ENCODE data around the gene OLIG2. TPM values are rescaled to one million over a fixed set of nuclear protein-coding genes. Genes with fewer than 3 reads are reported as not detected.

The OLIG2 gene
- total and polyA plus RNA-seq, 2 of the 4 experiments (the other 2 are of a cell fraction) = not detected

GRCh38 chr21:33013626-33014025 lies 12.1 kb upstream of the OLIG2 start:
- no CpG with 5 or more reads among the region's 3 CpGs for WGBS, 2 experiments (ENCODE audit: extremely low coverage in 2 of 2, insufficient read length in 1 of 2)
- no peak overlapping the region for H3K4me2 ChIP-seq (ENCODE audit: low read depth, low read length)
- CTCF ChIA-PET = no interaction called here
- H2AK5ac ChIP-seq (ENCODE audit: low read depth, low read length) = no peak overlapping the region
- no peak overlapping the region for H3K4ac ChIP-seq (ENCODE audit: low read depth, low read length)
- no peak overlapping the region for H3K9ac ChIP-seq (ENCODE audit: low read depth, low read length)
- no peak overlapping the region for H4K8ac ChIP-seq (ENCODE audit: low read depth in 2 of 2, low read length in 2 of 2)
- no peak overlapping the region for H3K18ac ChIP-seq (ENCODE audit: low read depth, low read length)
- ATAC-seq (ENCODE audit: low read depth) (no peak), DNase-seq (no peak)
- POLR2A ChIA-PET (ENCODE audit: unreplicated experiment) = no interaction called here
- H3K56ac ChIP-seq (ENCODE audit: extremely low read depth, insufficient read depth, low read length) = no peak overlapping the region
- H2BK15ac ChIP-seq (ENCODE audit: low read depth, low read length) = no peak overlapping the region
- H3K27me3 ChIP-seq (ENCODE audit: control insufficient read depth, insufficient read depth, low read length) = peaks cover 27% of the 10 kb centered on the region
- no peak overlapping the region for H2BK5ac ChIP-seq (ENCODE audit: low read depth, low read length, poor library complexity, severe bottlenecking)
- H4K91ac ChIP-seq (ENCODE audit: insufficient read depth, low read depth, low read length) = no peak overlapping the region
- H4K20me1 ChIP-seq (ENCODE audit: insufficient read depth, low read length) = no peaks in the 10 kb centered on the region
- BruUV-seq (replicated peaks) = no TSS peak
- H2BK20ac ChIP-seq (ENCODE audit: low read depth, low read length) = no peak overlapping the region
- H3K79me1 ChIP-seq (ENCODE audit: low read depth in 1 of 2, low read length in 2 of 2) = no peaks in the 10 kb centered on the region
- intact Hi-C loops (cut with micrococcal nuclease) = no loop called here
- H3K23ac ChIP-seq (ENCODE audit: low read depth, low read length) = no peak overlapping the region
- H3K9me1 ChIP-seq (ENCODE audit: insufficient read depth, low read length) = no peaks in the 10 kb centered on the region
- TF ChIP-seq RCOR1 (IDR thresholded peaks at IDR 0.05; ENCODE audit: insufficient replicate concordance, low read length) = no peak
- TF ChIP-seq, protein P1, sequence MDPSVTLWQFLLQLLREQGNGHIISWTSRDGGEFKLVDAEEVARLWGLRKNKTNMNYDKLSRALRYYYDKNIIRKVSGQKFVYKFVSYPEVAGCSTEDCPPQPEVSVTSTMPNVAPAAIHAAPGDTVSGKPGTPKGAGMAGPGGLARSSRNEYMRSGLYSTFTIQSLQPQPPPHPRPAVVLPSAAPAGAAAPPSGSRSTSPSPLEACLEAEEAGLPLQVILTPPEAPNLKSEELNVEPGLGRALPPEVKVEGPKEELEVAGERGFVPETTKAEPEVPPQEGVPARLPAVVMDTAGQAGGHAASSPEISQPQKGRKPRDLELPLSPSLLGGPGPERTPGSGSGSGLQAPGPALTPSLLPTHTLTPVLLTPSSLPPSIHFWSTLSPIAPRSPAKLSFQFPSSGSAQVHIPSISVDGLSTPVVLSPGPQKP (IDR thresholded peaks at IDR 0.05; ENCODE audit: borderline replicate concordance, low read depth, low read length) = no peak
- TF ChIP-seq SMC3 (IDR thresholded peaks at IDR 0.05; ENCODE audit: low read depth, low read length) = no peak
- TF ChIP-seq, protein P2, sequence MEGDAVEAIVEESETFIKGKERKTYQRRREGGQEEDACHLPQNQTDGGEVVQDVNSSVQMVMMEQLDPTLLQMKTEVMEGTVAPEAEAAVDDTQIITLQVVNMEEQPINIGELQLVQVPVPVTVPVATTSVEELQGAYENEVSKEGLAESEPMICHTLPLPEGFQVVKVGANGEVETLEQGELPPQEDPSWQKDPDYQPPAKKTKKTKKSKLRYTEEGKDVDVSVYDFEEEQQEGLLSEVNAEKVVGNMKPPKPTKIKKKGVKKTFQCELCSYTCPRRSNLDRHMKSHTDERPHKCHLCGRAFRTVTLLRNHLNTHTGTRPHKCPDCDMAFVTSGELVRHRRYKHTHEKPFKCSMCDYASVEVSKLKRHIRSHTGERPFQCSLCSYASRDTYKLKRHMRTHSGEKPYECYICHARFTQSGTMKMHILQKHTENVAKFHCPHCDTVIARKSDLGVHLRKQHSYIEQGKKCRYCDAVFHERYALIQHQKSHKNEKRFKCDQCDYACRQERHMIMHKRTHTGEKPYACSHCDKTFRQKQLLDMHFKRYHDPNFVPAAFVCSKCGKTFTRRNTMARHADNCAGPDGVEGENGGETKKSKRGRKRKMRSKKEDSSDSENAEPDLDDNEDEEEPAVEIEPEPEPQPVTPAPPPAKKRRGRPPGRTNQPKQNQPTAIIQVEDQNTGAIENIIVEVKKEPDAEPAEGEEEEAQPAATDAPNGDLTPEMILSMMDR (conservative IDR thresholded peaks at IDR 0.05; ENCODE audit: low read depth, low read length) = no peak
- TF ChIP-seq POLR2A (IDR thresholded peaks at IDR 0.05; ENCODE audit: low read depth, low read length) = no peak
- no peak for TF ChIP-seq FOS (IDR thresholded peaks at IDR 0.05; ENCODE audit: low read depth, low read length)
- no peak for TF ChIP-seq RFX5 (IDR thresholded peaks at IDR 0.05; ENCODE audit: low read depth, low read length)
- no peak overlapping the region for H3K27ac ChIP-seq (ENCODE audit: insufficient read depth, low read length)
- in situ Hi-C loops (cut with MboI; ENCODE audit: low sequenced_read_pairs) = no loop called here
- no peaks in the 10 kb centered on the region for H3K36me3 ChIP-seq (ENCODE audit: control insufficient read depth, insufficient read depth, low read length)
- H2AK9ac ChIP-seq (replicated peaks; ENCODE audit: low read depth, low read length, poor library complexity) = no peak overlapping the region
- no peak overlapping the region for H2BK120ac ChIP-seq (ENCODE audit: low read depth, low read length)
- H4K5ac ChIP-seq (ENCODE audit: low read depth, low read length) = no peak overlapping the region
- dilution Hi-C loops (cut with HindIII; ENCODE audit: low sequenced_read_pairs, unreplicated experiment) = no loop called here
- no peak overlapping the region for H2AFZ ChIP-seq (replicated peaks; ENCODE audit: low read length, poor library complexity)
- no peaks in the 10 kb centered on the region for H3K9me3 ChIP-seq (ENCODE audit: control insufficient read depth, insufficient read depth, low read length)
- no peak overlapping the region for H3K4me3 ChIP-seq (ENCODE audit: insufficient read depth, low read depth, low read length)
- H3K14ac ChIP-seq (replicated peaks; ENCODE audit: low read depth, low read length) = no peak overlapping the region
- H3K4me1 ChIP-seq (ENCODE audit: control insufficient read depth, insufficient read depth, low read length) = no peaks in the 10 kb centered on the region
